MCF 10A (cell line): Measurements from ENCODE around the gene PYY. TPM values are rescaled to one million over a fixed set of nuclear protein-coding genes. Genes with fewer than 3 reads are reported as not detected.
A peak's percentile ranks its signal among the peaks of the same experiment; 100 is the strongest.
"Not testable (repeated sequence)": the region's sequence is repeated elsewhere in the genome, so short reads cannot be mapped to it uniquely, and the experiment has no call there.

Experiments used
- BruUV-seq: library from RNA; stranded (reverse); fragments of 400-500 nt; replicated peaks from 2 replicates; lab custom pipeline; 2021; lab: Mats Ljungman, UMichigan
- CTCF ChIA-PET: fragments of 300-600 bp; sonication (Branson Sonifier 250); formaldehyde crosslinking; extraction: SDS; loops from one replicate; lab custom pipeline; 2021; ENCODE audit warnings: antibody characterized with exemption, inconsistent platforms; lab: Yijun Ruan, JAX
- POLR2A ChIA-PET: fragments of 300-600, 350-650 bp; sonication (Branson Sonifier 250); formaldehyde crosslinking; extraction: SDS; loops from one replicate; lab custom pipeline; 2020; ENCODE audit warnings: antibody characterized with exemption, inconsistent platforms; lab: Yijun Ruan, JAX
- DNase-seq: peaks from one replicate; pipeline ENCODE4 v3.0.0-alpha.2; 2018; ENCODE audit not compliant: unreplicated experiment
- H3K27ac Mint-ChIP-seq: one replicate; pipeline ENCODE4 v1.8.0; 2022; ENCODE audit warnings: mild to moderate bottlenecking, low read depth, mixed read lengths; ENCODE audit not compliant: unreplicated experiment
- H3K27me3 Mint-ChIP-seq: one replicate; pipeline ENCODE4 v1.8.0; 2022; ENCODE audit warnings: mixed read lengths; ENCODE audit not compliant: insufficient read depth, unreplicated experiment
- H3K36me3 Mint-ChIP-seq: one replicate; pipeline ENCODE4 v1.8.0; 2022; ENCODE audit warnings: mild to moderate bottlenecking, moderate library complexity, mixed read lengths; ENCODE audit not compliant: insufficient read depth, unreplicated experiment
- H3K4me1 Mint-ChIP-seq: one replicate; pipeline ENCODE4 v1.8.0; 2022; ENCODE audit warnings: mixed read lengths; ENCODE audit not compliant: insufficient read depth, unreplicated experiment
- H3K4me3 Mint-ChIP-seq: one replicate; pipeline ENCODE4 v1.8.0; 2022; ENCODE audit warnings: mild to moderate bottlenecking, moderate library complexity, mixed read lengths; ENCODE audit not compliant: unreplicated experiment
- H3K9me3 Mint-ChIP-seq: one replicate; pipeline ENCODE4 v1.8.0; 2022; ENCODE audit warnings: mixed read lengths; ENCODE audit not compliant: unreplicated experiment
- CTCF ChIP-seq: fragments of 200-600 bp; IDR thresholded peaks from one replicate; pipeline ENCODE4 v1.8.0; 2022; ENCODE audit warnings: antibody characterized with exemption, mild to moderate bottlenecking; ENCODE audit not compliant: unreplicated experiment
- intact Hi-C: fragments of 100-400 bp; cut with micrococcal nuclease; formaldehyde crosslinking; loops from 2 replicates; pipeline ENCODE4 v1.14.1; 2022
- total RNA-seq: library from RNA; stranded (reverse); gene quantifications from 2 replicates; pipeline ENCODE4 v1.2.3, GENCODE V29; 2022

The PYY gene
- total RNA-seq, 1 experiment from 2014 or later: not detected

DNA sequence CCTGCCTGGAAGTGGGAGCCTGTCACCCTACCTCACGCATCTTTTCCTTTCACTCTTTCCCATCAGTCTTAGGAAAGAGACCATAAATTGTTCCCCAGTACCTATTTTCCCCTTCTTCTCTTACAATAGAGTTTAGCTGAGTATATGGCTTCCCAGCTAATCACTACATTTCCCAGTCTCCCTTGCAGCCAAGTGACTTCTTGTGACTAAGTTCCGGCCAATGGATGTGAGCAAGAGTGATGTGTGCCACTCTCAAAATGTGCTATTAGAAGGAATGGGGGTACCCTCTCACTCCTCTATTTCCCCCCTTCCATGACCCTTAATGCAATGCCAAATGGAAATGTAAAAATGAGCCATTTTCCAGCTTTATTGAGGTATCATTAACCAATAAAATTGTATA, 8.2 kb upstream of the PYY start:
- CTCF ChIA-PET: interaction anchor here (1.5 to 3.5 kb wide), 2 partner anchors 18 to 83 kb away, joined by 8 to 24 read pairs; no protein-coding TSS in a partner anchor
- Mint-ChIP-seq H3K36me3 (no peaks in the 10 kb centered on the region), H3K4me1 (peaks cover 5% of the 10 kb centered on the region), H3K9me3 (no peaks in the 10 kb centered on the region), H3K27ac (no peak overlapping the region), H3K4me3 (no peak overlapping the region), H3K27me3 (peaks cover 35% of the 10 kb centered on the region)
- DNase-seq: no peak
- POLR2A ChIA-PET: no interaction called here
- intact Hi-C loops: no loop called here
- no TSS peak for BruUV-seq
- TF ChIP-seq CTCF: no peak

- H3K4me1 Mint-ChIP-seq, DNase-seq, H3K9me3 Mint-ChIP-seq, H3K27ac Mint-ChIP-seq, H3K36me3 Mint-ChIP-seq, POLR2A ChIA-PET, BruUV-seq, H3K4me3 Mint-ChIP-seq, intact Hi-C loops: not testable (repeated sequence)
- CTCF ChIA-PET: interaction anchor here (0.6 to 3.5 kb wide), 3 partner anchors 17 to 83 kb away, joined by 4 to 24 read pairs (median 8); partner anchors contain the start of gene PPY
- H3K27me3 Mint-ChIP-seq: peaks cover 35% of the 10 kb centered on the region
Measured at GRCh38 chr17:43961292-43961691, 7.6 kb upstream of the PYY start.

DNA sequence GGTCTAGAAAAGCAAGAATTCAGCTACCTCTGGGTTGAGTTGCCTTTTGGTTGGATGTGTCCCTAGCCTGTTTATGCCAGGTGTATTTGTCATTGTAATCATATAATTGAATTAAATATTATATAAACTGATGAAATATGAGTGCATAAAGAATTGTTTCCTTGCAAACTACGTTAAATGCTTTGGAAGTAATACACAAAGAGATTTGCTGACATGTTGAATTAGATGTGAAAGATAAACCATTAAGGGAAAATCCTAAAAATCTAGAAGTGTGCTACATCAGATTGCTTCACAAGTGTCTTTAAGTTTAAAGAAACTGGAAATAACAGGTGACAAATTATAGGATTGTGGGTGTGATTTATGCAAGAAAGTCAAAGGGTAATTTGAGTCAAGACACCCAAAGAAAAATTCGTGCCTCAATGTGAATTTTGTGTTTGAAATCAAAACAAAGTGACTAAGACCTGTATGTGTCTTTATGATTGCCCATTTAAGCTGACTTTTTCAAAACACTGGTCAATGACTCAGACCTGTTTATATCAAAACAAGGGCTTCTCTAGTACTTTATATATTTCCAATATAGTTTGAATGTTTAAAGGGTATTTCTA, 5.1 kb upstream of the PYY start:
- Mint-ChIP-seq H3K27me3 (peaks cover 25% of the 10 kb centered on the region), H3K27ac (no peak overlapping the region), H3K36me3 (no peaks in the 10 kb centered on the region), H3K9me3 (no peaks in the 10 kb centered on the region), H3K4me3 (no peak overlapping the region), H3K4me1 (peaks cover 5% of the 10 kb centered on the region)
- ChIA-PET CTCF (interaction anchor here (3.5 kb wide), 1 partner anchor 15 kb away, joined by 24 read pairs; no protein-coding TSS in a partner anchor), POLR2A (interaction anchor here (1.0 kb wide), 1 partner anchor 14 kb away, joined by 4 read pairs; no protein-coding TSS in a partner anchor)
- DNase-seq: peak; percentile 62
- intact Hi-C loops: no loop called here
- BruUV-seq: no TSS peak
- TF ChIP-seq CTCF: no peak

DNA sequence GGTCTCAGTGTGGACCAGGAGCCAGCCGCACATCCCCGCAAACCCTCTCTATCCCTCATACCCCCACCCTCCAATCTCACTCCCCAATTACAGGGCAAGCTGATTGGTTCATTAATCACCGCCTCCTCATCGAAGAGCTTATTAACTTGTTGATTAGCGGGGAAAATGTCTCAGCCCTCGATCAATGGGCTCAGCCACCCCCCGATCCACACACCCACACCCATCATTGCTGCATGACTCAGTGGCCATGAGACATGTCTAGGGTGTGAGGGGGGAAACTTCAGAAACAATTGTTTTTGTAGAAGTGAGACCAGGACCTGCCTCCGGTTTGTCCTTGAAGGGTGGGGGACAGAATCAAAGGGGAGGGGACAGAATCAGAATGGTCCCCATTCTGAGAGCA, 2.5 kb upstream of the PYY start:
- H3K27ac Mint-ChIP-seq: no peak overlapping the region
- no peaks in the 10 kb centered on the region for H3K36me3 Mint-ChIP-seq
- peaks cover 16% of the 10 kb centered on the region for H3K27me3 Mint-ChIP-seq
- DNase-seq: no peak
- BruUV-seq: no TSS peak
- no peak overlapping the region for H3K4me3 Mint-ChIP-seq
- intact Hi-C loops: no loop called here
- H3K9me3 Mint-ChIP-seq: no peaks in the 10 kb centered on the region
- ChIA-PET CTCF (interaction anchor here (3.8 kb wide), 1 partner anchor 13 kb away, joined by 16 read pairs; the partner anchor contains the start of gene PPY), POLR2A (interaction anchor here (0.6 kb wide), 1 partner anchor 1161 kb away, joined by 4 read pairs; no protein-coding TSS in a partner anchor)
- TF ChIP-seq CTCF: no peak
- peaks cover 14% of the 10 kb centered on the region for H3K4me1 Mint-ChIP-seq
